ENCODE measurements around the gene FOXS1.

The FOXS1 gene

DNA sequence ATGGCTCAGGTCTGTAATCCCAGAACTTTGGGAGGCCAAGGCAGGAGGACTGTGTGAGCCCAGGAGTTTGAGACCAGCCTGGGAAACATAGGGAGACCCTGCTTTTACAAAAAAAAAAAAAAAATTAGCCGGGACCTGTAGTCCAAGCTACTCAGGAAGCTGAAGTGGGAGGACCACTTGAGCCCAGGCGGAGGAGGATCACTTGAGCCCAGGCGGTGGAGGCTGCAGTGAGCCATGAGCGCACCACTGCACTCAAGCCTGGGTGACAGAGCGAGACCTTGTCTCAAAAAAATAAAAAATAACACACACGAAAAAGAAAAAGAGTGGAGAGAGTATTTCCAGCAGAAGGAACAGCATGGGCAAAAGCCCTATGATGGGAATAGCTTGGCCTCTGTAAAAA is 27.0 kb upstream of the FOXS1 start:
- no peak overlapping the region for H3K4me3 ChIP-seq (ENCODE audit: low read depth, low read length)
- TF ChIP-seq CTCF (IDR thresholded peaks at IDR 0.05; ENCODE audit: low read depth, low read length) = no peak

DNA sequence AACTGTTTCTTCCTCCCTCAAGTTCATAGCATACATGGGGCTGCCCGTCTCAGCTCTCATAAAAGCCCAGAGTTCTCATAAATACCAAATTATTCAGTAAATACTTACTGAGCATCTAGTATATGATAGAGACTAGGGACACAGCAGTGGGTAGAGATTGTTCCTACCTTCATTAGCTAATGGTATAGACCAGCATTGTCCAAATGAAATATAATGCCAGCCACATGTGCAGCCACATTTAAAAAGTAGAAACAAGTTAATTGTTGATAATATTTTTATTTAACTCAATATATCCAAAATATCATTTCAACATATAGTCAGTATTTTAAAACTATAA is 26.2 kb upstream of the FOXS1 start:
- TF ChIP-seq CTCF (IDR thresholded peaks at IDR 0.05; ENCODE audit: low read depth, low read length) = no peak
- no peak overlapping the region for H3K4me3 ChIP-seq (ENCODE audit: low read depth, low read length)

DNA sequence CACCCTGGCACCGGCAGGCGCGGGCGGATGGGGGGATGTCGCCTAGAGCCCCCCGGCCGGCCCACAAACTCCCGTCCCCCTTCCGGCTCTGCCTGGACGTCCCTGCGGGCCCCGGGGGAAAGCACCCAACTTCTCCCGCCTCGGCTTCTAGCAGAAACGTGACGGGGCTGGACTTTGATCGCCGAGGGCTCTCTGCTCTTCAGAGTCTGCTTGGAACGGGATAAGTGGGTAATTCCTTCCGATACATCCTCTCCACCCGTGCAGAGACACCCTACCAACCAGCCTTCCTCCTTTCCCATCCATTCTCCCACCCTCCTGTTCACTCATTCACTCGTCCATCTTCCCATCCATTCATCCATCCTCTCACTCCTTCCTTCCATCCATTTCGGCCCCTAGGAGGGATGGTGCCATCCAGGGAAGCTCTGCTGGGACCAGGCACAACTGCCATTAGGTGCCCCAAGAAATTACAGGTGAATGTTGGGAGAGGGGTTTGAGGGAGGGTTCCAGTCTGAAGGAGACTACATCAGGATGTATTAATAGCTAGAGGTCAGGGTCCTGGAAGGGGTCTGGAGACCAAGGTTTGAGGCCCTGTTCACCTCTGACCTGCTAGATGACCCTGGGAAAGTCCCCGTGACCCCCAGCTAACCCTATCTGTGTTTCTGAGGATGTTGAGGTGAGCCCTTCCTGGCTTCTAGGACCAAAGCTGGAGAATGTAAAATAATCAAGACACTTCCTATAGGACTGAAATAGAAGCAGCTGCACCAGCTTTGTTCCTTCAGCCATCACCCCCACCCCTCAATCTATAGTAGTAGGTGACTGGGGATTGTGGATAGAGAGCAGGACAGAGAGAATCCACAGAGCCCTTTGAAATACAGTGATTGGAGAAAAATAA is 25.6 kb upstream of the FOXS1 start:
- no peak overlapping the region; the same call in 1 of the 2 replicates for H3K4me3 ChIP-seq (ENCODE audit: low read depth, low read length)
- no peak for TF ChIP-seq CTCF (IDR thresholded peaks at IDR 0.05; ENCODE audit: low read depth, low read length)

DNA sequence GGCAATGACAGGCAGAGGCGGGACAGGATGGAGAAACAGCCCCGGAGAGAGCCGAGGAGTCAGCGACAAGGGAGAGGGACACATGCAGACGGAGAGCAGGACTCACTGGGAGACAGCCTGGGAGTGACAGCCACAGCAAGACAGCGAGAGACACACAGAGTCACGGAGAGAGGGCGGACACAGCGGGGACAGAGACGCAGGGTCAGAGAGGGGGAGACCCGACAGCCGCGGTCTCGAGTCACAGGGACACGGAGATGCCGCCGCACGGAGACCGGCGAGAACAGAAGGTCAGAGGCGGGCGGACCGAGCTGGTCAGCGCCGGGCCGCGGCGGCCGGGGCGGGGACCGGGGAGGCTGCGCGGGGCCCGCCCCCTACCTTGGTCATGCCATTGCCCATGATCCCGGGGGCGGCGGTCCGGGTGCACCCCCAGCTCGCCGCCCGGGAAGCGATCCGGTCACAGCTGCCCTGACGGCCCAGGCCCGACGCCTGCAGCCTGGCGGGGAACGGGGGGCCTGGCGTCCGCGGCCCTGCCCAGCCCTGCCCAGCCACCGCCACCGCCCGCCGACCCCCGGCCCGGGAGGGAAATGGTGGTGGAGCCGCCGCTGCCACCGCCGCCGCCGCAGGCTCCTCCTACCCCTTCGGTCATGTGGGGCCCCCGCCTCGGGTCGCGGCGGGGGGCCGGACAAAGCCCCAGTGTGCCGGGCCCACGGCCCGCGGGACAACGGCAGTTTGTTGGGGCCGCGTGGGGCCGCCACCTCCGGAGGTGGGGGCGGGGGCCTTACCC is 24.7 kb upstream of the FOXS1 start, which contains the start of the genes DUSP15 and TTLL9:
TSS of gene DUSP15 (minus strand) at position 586 of the 784 bp plus-strand sequence. CDS start at position 396, 190 bp downstream.
TSS of gene TTLL9 (plus strand) at position 693 of the 784 bp plus-strand sequence. CDS start 493 bp downstream, outside the sequence.
- H3K4me3 ChIP-seq (ENCODE audit: low read depth, low read length) = peak within 1 kb of the TSS; percentile 29
- no peak for TF ChIP-seq CTCF (IDR thresholded peaks at IDR 0.05; ENCODE audit: low read depth, low read length)

GRCh38 chr20:31869673-31869941 is 24.2 kb upstream of the FOXS1 start:
- TF ChIP-seq CTCF (IDR thresholded peaks at IDR 0.05; ENCODE audit: low read depth, low read length) = no peak
- H3K4me3 ChIP-seq (ENCODE audit: low read depth, low read length) = no peak overlapping the region

- no peak overlapping the region for H3K4me3 ChIP-seq (ENCODE audit: low read depth, low read length)
- no peak for TF ChIP-seq CTCF (IDR thresholded peaks at IDR 0.05; ENCODE audit: low read depth, low read length)
Observed at GRCh38 chr20:31868853-31869672, 23.7 kb upstream of the FOXS1 start.
